ENCODE data around the gene REN. TPM values are rescaled to one million over a fixed set of nuclear protein-coding genes. Genes with fewer than 3 reads are reported as not detected.
A peak's percentile ranks its signal among the peaks of the same experiment; 100 is the strongest.

The REN gene
- total and polyA plus RNA-seq, 4 experiments from 2014 or later, result not detected

DNA sequence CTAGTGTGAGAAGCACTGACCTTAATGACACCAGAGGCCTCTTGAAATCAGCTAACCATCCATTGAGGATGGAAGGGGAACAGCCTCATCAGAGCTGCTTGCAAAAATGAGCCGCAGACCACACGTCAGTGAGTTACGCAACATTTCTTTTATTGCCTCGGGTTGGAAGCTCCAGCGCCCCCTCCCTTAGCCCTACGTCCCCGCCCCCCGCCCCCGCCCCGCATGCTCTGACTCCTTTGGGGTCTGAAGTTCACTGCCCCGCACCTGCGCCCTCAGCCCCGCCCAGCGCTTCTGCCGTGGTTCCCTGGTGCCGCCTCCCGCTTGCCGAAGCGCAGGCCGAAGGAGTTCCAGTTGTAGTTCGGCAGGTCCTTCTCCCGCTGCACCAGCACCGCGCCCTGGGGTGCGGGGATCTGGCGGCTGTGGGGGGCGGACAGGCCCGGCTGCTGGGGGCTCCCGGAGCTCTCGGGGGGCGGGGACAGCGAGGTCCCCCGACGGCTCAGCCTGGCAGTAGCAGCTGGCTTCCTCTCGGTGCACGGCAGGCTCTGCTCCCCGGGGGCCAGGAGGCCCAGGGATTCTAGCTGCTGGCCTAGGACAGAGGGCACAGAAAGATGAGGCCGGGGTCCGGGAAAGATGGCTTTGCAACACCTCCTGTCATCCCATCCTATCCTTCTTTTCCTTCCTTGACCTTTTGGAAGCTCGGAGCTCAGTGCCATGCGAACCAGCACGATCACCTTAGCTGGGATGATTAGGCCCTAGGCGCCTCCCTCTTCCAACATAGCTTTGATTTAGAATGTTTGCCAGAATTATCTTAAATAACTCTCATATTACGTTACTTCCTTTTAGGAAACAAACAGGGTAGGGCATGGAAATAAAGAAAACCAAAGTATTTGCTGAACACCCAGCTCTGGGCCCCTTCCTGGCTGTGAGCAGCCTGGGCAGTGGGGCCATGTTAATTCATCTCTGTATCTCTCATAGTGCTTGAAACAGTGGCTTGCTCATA is 24.4 kb upstream of the REN start:
- DNase-seq, result peak in 2 of 5 donors; percentile 4 to 64
- H3K36me3 Mint-ChIP-seq, result no peaks in the 10 kb centered on the region
- H3K9me3 ChIP-seq (ENCODE audit: control insufficient read depth in 1 of 2, low read length in 2 of 2), result no peaks in the 10 kb centered on the region
- no peaks in the 10 kb centered on the region for H3K9me3 Mint-ChIP-seq
- H3K4me3 Mint-ChIP-seq, result peak overlapping the region in 5 of 8 donors; percentile 36 to 71 (median 47)
- peaks cover 14 to 44% (median 20%) of the 10 kb centered on the region in 4 donors for H3K4me1 Mint-ChIP-seq
- ChIA-PET CTCF (ENCODE audit: partially characterized antibody) (interaction anchor here (1.0 to 1.2 kb wide), 3 partner anchors 8 to 25 kb away, joined by 3 to 6 read pairs (median 3); partner anchors contain the start of gene REN), POLR2A (ENCODE audit: partially characterized antibody) (interaction anchor here (1.2 kb wide), 1 partner anchor 8 kb away, joined by 4 read pairs; no protein-coding TSS in a partner anchor)
- peaks cover 12% of the 10 kb centered on the region for H3K4me1 ChIP-seq (ENCODE audit: insufficient read depth, low read length)
- H3K27ac ChIP-seq (ENCODE audit: low read depth, low read length), result no peak overlapping the region
- peaks cover 11% of the 10 kb centered on the region for H3K27me3 ChIP-seq (ENCODE audit: insufficient read depth, low read length)
- peak overlapping the region in 5 of 7 donors; percentile 30 to 82 (median 43) for H3K27ac Mint-ChIP-seq
- peaks cover 29 to 53% of the 10 kb centered on the region in 2 donors for H3K27me3 Mint-ChIP-seq
- H3K36me3 ChIP-seq (ENCODE audit: insufficient read depth, low read length), result no peaks in the 10 kb centered on the region
- intact Hi-C loops (cut with micrococcal nuclease), result no loop called here
- H3K4me3 ChIP-seq (ENCODE audit: low read length in 2 of 2), result no peak overlapping the region

GRCh38 chr1:204188959-204189639 is 23.0 kb upstream of the REN start:
- Mint-ChIP-seq H3K4me3 (peak overlapping the region in 3 of 8 donors; percentile 14 to 55 (median 33)), H3K4me1 (peaks cover 9 to 30% (median 12%) of the 10 kb centered on the region in 4 donors), H3K36me3 (no peaks in the 10 kb centered on the region), H3K27ac (peak overlapping the region in 5 of 7 donors; percentile 52 to 84 (median 73)), H3K9me3 (no peaks in the 10 kb centered on the region), H3K27me3 (peaks cover 29 to 51% of the 10 kb centered on the region in 2 donors)
- Histone ChIP-seq H3K4me3 (ENCODE audit: low read length in 2 of 2) (no peak overlapping the region), H3K27me3 (ENCODE audit: insufficient read depth, low read length) (peaks cover 11% of the 10 kb centered on the region), H3K36me3 (ENCODE audit: insufficient read depth, low read length) (no peaks in the 10 kb centered on the region), H3K27ac (ENCODE audit: low read depth, low read length) (no peak overlapping the region), H3K4me1 (ENCODE audit: insufficient read depth, low read length) (peaks cover 12% of the 10 kb centered on the region), H3K9me3 (ENCODE audit: control insufficient read depth in 1 of 2, low read length in 2 of 2) (no peaks in the 10 kb centered on the region)
- CTCF ChIA-PET (ENCODE audit: partially characterized antibody), result interaction anchor here (0.7 to 1.8 kb wide), 5 partner anchors 9 to 174 kb away, joined by 3 to 9 read pairs (median 3); no protein-coding TSS in a partner anchor
- peak in 2 of 5 donors; percentile 5 to 61 for DNase-seq
- POLR2A ChIA-PET (ENCODE audit: partially characterized antibody), result interaction anchor here (1.2 kb wide), 1 partner anchor 9 kb away, joined by 4 read pairs; no protein-coding TSS in a partner anchor
- intact Hi-C loops (cut with micrococcal nuclease), result no loop called here

- Histone ChIP-seq H3K4me3 (ENCODE audit: low read length in 2 of 2) (no peak overlapping the region), H3K36me3 (ENCODE audit: insufficient read depth, low read length) (no peaks in the 10 kb centered on the region), H3K27me3 (ENCODE audit: insufficient read depth, low read length) (peaks cover 11% of the 10 kb centered on the region), H3K9me3 (ENCODE audit: control insufficient read depth in 1 of 2, low read length in 2 of 2) (no peaks in the 10 kb centered on the region), H3K27ac (ENCODE audit: low read depth, low read length) (no peak overlapping the region), H3K4me1 (ENCODE audit: insufficient read depth, low read length) (peaks cover 12% of the 10 kb centered on the region)
- no peak for DNase-seq
- Mint-ChIP-seq H3K4me1 (peaks cover 9 to 27% (median 12%) of the 10 kb centered on the region in 4 donors), H3K27ac (no peak overlapping the region), H3K27me3 (peaks cover 26 to 40% of the 10 kb centered on the region in 2 donors), H3K4me3 (no peak overlapping the region), H3K36me3 (no peaks in the 10 kb centered on the region), H3K9me3 (peaks cover 0 to 4% (median 0%) of the 10 kb centered on the region in 8 donors)
- intact Hi-C loops (cut with micrococcal nuclease), result no loop called here
- ChIA-PET CTCF (ENCODE audit: partially characterized antibody) (interaction anchor here (1.1 to 1.6 kb wide), 2 partner anchors 21 to 24 kb away, joined by 3 to 4 read pairs; no protein-coding TSS in a partner anchor), POLR2A (ENCODE audit: partially characterized antibody) (no interaction called here)
Observed at GRCh38 chr1:204186597-204186996, 20.5 kb upstream of the REN start.

DNA sequence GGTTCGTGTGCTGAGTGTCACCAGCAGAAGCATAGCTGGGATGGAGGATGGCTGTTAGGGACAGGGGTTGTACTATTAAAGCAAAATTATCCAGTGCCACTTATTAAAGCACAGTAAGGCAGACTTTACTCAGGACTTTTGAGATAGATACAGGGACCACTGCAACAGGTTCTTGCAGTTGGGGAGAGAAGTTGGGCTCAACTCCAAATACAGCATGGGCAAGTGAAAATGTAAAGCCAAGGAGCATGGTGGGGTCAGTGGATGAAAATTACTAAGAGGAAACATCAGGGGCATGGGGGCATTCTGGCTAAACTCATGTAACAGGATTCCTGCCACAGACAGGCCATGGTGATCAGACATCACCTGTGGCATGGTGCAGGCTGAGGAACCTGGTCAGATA is 15.0 kb upstream of the REN start:
- intact Hi-C loops (cut with micrococcal nuclease), result no loop called here
- ChIA-PET POLR2A (ENCODE audit: partially characterized antibody) (no interaction called here), CTCF (ENCODE audit: partially characterized antibody) (no interaction called here)
- Histone ChIP-seq H3K27me3 (ENCODE audit: insufficient read depth, low read length) (peaks cover 5% of the 10 kb centered on the region), H3K4me3 (ENCODE audit: low read length in 2 of 2) (no peak overlapping the region), H3K4me1 (ENCODE audit: insufficient read depth, low read length) (no peaks in the 10 kb centered on the region), H3K36me3 (ENCODE audit: insufficient read depth, low read length) (no peaks in the 10 kb centered on the region), H3K27ac (ENCODE audit: low read depth, low read length) (no peak overlapping the region), H3K9me3 (ENCODE audit: control insufficient read depth in 1 of 2, low read length in 2 of 2) (no peaks in the 10 kb centered on the region)
- H3K9me3 Mint-ChIP-seq, result peaks cover 0 to 10% (median 0%) of the 10 kb centered on the region in 8 donors
- no peak overlapping the region for H3K27ac Mint-ChIP-seq
- no peak overlapping the region for H3K4me3 Mint-ChIP-seq
- no peaks in the 10 kb centered on the region for H3K4me1 Mint-ChIP-seq
- DNase-seq, result no peak
- no peaks in the 10 kb centered on the region for H3K36me3 Mint-ChIP-seq
- H3K27me3 Mint-ChIP-seq, result peaks cover 6 to 8% of the 10 kb centered on the region in 2 donors

DNA sequence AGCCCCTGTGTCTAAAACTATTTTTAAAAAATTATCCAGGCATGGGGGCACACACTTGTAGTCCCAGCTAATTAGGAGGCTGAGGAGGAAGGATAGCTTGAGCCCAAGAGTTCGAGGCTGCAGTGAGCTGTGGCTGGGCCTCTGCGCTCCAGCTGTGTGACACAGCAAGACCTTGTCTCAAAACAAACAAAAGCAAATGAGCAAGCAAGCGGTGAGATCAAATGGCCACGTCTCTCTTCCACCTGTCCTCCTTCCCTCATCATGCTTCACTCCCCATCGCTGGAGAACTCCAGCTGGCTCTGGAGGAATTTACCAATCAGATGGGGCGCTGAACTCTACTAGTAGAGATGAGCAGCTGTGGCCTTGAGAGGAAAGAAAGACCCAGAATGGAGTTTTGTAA is 14.0 kb upstream of the REN start:
- intact Hi-C loops (cut with micrococcal nuclease), result no loop called here
- H3K9me3 ChIP-seq (ENCODE audit: control insufficient read depth in 1 of 2, low read length in 2 of 2), result no peaks in the 10 kb centered on the region
- H3K4me1 ChIP-seq (ENCODE audit: insufficient read depth, low read length), result no peaks in the 10 kb centered on the region
- Mint-ChIP-seq H3K36me3 (no peaks in the 10 kb centered on the region), H3K4me3 (no peak overlapping the region), H3K27me3 (peaks cover 6 to 8% of the 10 kb centered on the region in 2 donors), H3K9me3 (peaks cover 0 to 10% (median 0%) of the 10 kb centered on the region in 8 donors), H3K4me1 (no peaks in the 10 kb centered on the region), H3K27ac (no peak overlapping the region)
- no peaks in the 10 kb centered on the region for H3K36me3 ChIP-seq (ENCODE audit: insufficient read depth, low read length)
- no peaks in the 10 kb centered on the region for H3K27me3 ChIP-seq (ENCODE audit: insufficient read depth, low read length)
- POLR2A ChIA-PET (ENCODE audit: partially characterized antibody), result no interaction called here
- CTCF ChIA-PET (ENCODE audit: partially characterized antibody), result interaction anchor here (1.0 kb wide), 1 partner anchor 27 kb away, joined by 3 read pairs; no protein-coding TSS in a partner anchor
- no peak for DNase-seq
- H3K4me3 ChIP-seq (ENCODE audit: low read length in 2 of 2), result no peak overlapping the region
- H3K27ac ChIP-seq (ENCODE audit: low read depth, low read length), result no peak overlapping the region

- H3K27me3 ChIP-seq (ENCODE audit: insufficient read depth, low read length), result no peaks in the 10 kb centered on the region
- no peak overlapping the region for H3K4me3 ChIP-seq (ENCODE audit: low read length in 2 of 2)
- H3K36me3 ChIP-seq (ENCODE audit: insufficient read depth, low read length), result no peaks in the 10 kb centered on the region
- intact Hi-C loops (cut with micrococcal nuclease), result no loop called here
- ChIA-PET CTCF (ENCODE audit: partially characterized antibody) (no interaction called here), POLR2A (ENCODE audit: partially characterized antibody) (no interaction called here)
- DNase-seq, result no peak
- Mint-ChIP-seq H3K27ac (no peak overlapping the region), H3K4me1 (no peaks in the 10 kb centered on the region), H3K27me3 (peaks cover 7 to 11% of the 10 kb centered on the region in 2 donors), H3K36me3 (no peaks in the 10 kb centered on the region), H3K9me3 (peaks cover 0 to 11% (median 1%) of the 10 kb centered on the region in 8 donors), H3K4me3 (no peak overlapping the region)
- H3K9me3 ChIP-seq (ENCODE audit: control insufficient read depth in 1 of 2, low read length in 2 of 2), result no peaks in the 10 kb centered on the region
- H3K4me1 ChIP-seq (ENCODE audit: insufficient read depth, low read length), result no peaks in the 10 kb centered on the region
- H3K27ac ChIP-seq (ENCODE audit: low read depth, low read length), result no peak overlapping the region
Observed at GRCh38 chr1:204178487-204179281, 12.5 kb upstream of the REN start.

All from CD4-positive, alpha-beta memory T cell (primary cell).